HepG2 (cell line): ENCODE results near the gene MFSD2B. TPM values are rescaled to one million over a fixed set of nuclear protein-coding genes. Genes with fewer than 3 reads are reported as not detected.

Source experiments
- GATAD1 ChIP-seq: IDR thresholded peaks from 2 replicates; pipeline ENCODE4 v1.6.1; 2016; ENCODE audit warnings: missing genetic modification reagents, missing compliant biosample characterization
- KDM2A ChIP-seq: sonication (generic); formaldehyde crosslinking; IDR thresholded peaks from 2 replicates; pipeline ENCODE4 v1.4.0; 2020; ENCODE audit warnings: low read depth, missing genetic modification reagents, borderline replicate concordance
- MAF1 ChIP-seq: sonication (generic); formaldehyde crosslinking; IDR thresholded peaks from 2 replicates; pipeline ENCODE4 v1.5.0; 2020; ENCODE audit warnings: missing genetic modification reagents, borderline replicate concordance
- NCOA2 ChIP-seq: sonication (generic); formaldehyde crosslinking; IDR thresholded peaks from 2 replicates; pipeline ENCODE4 v1.8.0; 2022; ENCODE audit warnings: inconsistent platforms
- NR2F6 ChIP-seq, 2 experiments: IDR thresholded peaks; 2 replicates each; pipeline ENCODE4 v1.6.1; 2016; ENCODE audit warnings: antibody characterized with exemption in 1 of 2, mild to moderate bottlenecking in 1 of 2
- ONECUT2 ChIP-seq: sonication (generic); formaldehyde crosslinking; IDR thresholded peaks from 2 replicates; pipeline ENCODE4 v1.4.0; 2020; ENCODE audit warnings: missing genetic modification reagents
- SMC3 ChIP-seq: IDR thresholded peaks from 2 replicates; pipeline ENCODE4 v1.6.1; 2011; ENCODE audit warnings: low read length, improper control_type of control experiment
- YY1 ChIP-seq: IDR thresholded peaks from 2 replicates; pipeline ENCODE4 v1.6.1; 2011; ENCODE audit warnings: low read length, low read depth, moderate library complexity, mild to moderate bottlenecking; ENCODE audit not compliant: insufficient read depth, insufficient replicate concordance
- ZNF143 ChIP-seq: sonication (generic); formaldehyde crosslinking; IDR thresholded peaks from 2 replicates; pipeline ENCODE4 v1.4.0; 2020; ENCODE audit warnings: missing genetic modification reagents
- ZNF232 ChIP-seq: sonication (generic); formaldehyde crosslinking; IDR thresholded peaks from 2 replicates; pipeline ENCODE4 v1.4.0; 2020; ENCODE audit warnings: missing genetic modification reagents, borderline replicate concordance
- ZNF441 ChIP-seq: sonication (generic); formaldehyde crosslinking; IDR thresholded peaks from 2 replicates; pipeline ENCODE4 v1.7.0; 2021; ENCODE audit warnings: missing genetic modification reagents, borderline replicate concordance
- ZNF577 ChIP-seq: sonication (generic); formaldehyde crosslinking; IDR thresholded peaks from 2 replicates; pipeline ENCODE4 v1.4.0; 2020; ENCODE audit warnings: mild to moderate bottlenecking, low read depth, missing genetic modification reagents, borderline replicate concordance
- ZNF615 ChIP-seq: sonication (generic); formaldehyde crosslinking; IDR thresholded peaks from 2 replicates; pipeline ENCODE4 v1.5.0; 2020; ENCODE audit warnings: mild to moderate bottlenecking, missing genetic modification reagents, borderline replicate concordance
- ZNF737 ChIP-seq: sonication (generic); formaldehyde crosslinking; IDR thresholded peaks from 2 replicates; pipeline ENCODE4 v1.5.0; 2020; ENCODE audit warnings: missing genetic modification reagents, mild to moderate bottlenecking, borderline replicate concordance
- ZNF749 ChIP-seq: sonication (generic); formaldehyde crosslinking; IDR thresholded peaks from 2 replicates; pipeline ENCODE4 v1.8.0; 2022; ENCODE audit warnings: mild to moderate bottlenecking, missing genetic modification reagents, moderate library complexity, borderline replicate concordance
- polyA plus RNA-seq, 8 experiments: library from polyadenylated mRNA; depleted of rRNA in 3 of 8; stranded (reverse) in 7 of 8; unstranded in 1 of 8; fragments of >200 nt; fragmentation: Illumina TruSeq in 4 of 8; extraction: Trizol in 4 of 8; gene quantifications; 2 replicates each; pipeline versions ENCODE4 v1.2.1 to v1.2.3, GENCODE V29; 2011 to 2016; ENCODE audit warnings: low read depth in 4 of 8, missing spikeins in 1 of 8, mixed read lengths in 1 of 8; ENCODE audit not compliant: insufficient read depth in 1 of 8
- total RNA-seq, 5 experiments: library from RNA; depleted of rRNA; stranded (reverse); fragments of >200 nt; fragmentation: Illumina TruSeq; extraction: Trizol; gene quantifications; 2 replicates each; pipeline ENCODE4 v1.2.3, GENCODE V29; 2016; ENCODE audit warnings: low read depth in 1 of 5
- TF ChIP-seq, protein P1 (sequence below): sonication (generic); formaldehyde crosslinking; IDR thresholded peaks from 2 replicates; pipeline ENCODE4 v1.9.0; 2022; ENCODE audit warnings: low read depth, missing genetic modification reagents
- TF ChIP-seq, protein P2 (sequence below): sonication (generic); formaldehyde crosslinking; IDR thresholded peaks from 2 replicates; pipeline ENCODE4 v1.4.0; 2020; ENCODE audit warnings: mild to moderate bottlenecking, missing genetic modification reagents
- TF ChIP-seq, protein P3 (sequence below): sonication (generic); formaldehyde crosslinking; IDR thresholded peaks from 2 replicates; pipeline ENCODE4 v1.8.1; 2023; ENCODE audit warnings: mild to moderate bottlenecking, missing genetic modification reagents
- TF ChIP-seq, protein P4 (sequence below): sonication (generic); formaldehyde crosslinking; IDR thresholded peaks from 2 replicates; pipeline ENCODE4 v1.5.0; 2020; ENCODE audit warnings: missing genetic modification reagents

The MFSD2B gene
- total and polyA plus RNA-seq, 2 of the 13 experiments (the other 11 are each of a cell fraction or from before 2014, with no cell fraction given), result 0.21 to 0.93 TPM

DNA sequence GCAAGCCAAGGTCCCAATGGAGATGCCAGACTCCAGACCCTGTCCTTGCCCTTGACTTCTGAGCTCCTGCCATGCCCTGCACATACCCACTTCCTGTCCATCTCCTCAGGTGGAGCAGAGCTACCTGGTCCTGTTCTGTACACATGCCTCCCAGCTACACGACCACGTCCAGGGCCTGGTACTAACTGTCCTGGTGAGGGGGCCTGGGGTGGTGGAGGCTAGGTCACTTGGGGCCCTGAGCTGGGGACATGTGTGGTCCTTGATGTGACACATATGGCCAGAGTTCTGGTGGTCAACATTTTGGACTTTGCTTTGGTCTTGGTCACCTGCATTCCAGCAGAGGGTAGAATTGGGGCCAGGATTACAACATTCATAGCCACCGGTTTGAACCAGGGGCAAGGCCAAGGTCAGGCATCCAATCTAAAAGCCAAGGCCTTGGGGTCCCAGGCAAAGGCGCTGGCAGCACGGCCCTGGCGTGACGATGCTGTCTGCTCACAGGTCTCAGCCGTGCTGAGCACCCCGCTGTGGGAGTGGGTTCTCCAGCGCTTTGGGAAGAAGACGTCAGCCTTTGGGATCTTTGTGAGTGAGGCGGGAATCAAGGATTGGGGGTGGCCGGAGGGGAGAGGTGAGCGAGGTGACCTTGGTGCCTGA is 12.6 kb downstream of the MFSD2B start (continued):
- TF ChIP-seq, protein P1, sequence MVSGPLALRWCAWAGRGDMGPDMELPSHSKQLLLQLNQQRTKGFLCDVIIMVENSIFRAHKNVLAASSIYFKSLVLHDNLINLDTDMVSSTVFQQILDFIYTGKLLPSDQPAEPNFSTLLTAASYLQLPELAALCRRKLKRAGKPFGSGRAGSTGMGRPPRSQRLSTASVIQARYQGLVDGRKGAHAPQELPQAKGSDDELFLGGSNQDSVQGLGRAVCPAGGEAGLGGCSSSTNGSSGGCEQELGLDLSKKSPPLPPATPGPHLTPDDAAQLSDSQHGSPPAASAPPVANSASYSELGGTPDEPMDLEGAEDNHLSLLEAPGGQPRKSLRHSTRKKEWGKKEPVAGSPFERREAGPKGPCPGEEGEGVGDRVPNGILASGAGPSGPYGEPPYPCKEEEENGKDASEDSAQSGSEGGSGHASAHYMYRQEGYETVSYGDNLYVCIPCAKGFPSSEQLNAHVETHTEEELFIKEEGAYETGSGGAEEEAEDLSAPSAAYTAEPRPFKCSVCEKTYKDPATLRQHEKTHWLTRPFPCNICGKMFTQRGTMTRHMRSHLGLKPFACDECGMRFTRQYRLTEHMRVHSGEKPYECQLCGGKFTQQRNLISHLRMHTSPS (CRISPR knock-in tag), result peak; percentile 85; the same call in 1 of the 2 replicates
- TF ChIP-seq, protein P2, sequence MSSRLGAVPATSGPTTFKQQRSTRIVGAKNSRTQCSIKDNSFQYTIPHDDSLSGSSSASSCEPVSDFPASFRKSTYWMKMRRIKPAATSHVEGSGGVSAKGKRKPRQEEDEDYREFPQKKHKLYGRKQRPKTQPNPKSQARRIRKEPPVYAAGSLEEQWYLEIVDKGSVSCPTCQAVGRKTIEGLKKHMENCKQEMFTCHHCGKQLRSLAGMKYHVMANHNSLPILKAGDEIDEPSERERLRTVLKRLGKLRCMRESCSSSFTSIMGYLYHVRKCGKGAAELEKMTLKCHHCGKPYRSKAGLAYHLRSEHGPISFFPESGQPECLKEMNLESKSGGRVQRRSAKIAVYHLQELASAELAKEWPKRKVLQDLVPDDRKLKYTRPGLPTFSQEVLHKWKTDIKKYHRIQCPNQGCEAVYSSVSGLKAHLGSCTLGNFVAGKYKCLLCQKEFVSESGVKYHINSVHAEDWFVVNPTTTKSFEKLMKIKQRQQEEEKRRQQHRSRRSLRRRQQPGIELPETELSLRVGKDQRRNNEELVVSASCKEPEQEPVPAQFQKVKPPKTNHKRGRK (CRISPR knock-in tag), result no peak
- TF ChIP-seq NR2F6 (IDR thresholded peaks at IDR 0.05), result peak; percentile 87
- peak; percentile 94 for TF ChIP-seq NR2F6 (CRISPR knock-in tag; IDR thresholded peaks at IDR 0.05)
- no peak for TF ChIP-seq MAF1
- no peak for TF ChIP-seq ZNF143 (CRISPR knock-in tag)
- TF ChIP-seq GATAD1, result peak; percentile 55; the same call in 1 of the 2 replicates
- TF ChIP-seq, protein P3, sequence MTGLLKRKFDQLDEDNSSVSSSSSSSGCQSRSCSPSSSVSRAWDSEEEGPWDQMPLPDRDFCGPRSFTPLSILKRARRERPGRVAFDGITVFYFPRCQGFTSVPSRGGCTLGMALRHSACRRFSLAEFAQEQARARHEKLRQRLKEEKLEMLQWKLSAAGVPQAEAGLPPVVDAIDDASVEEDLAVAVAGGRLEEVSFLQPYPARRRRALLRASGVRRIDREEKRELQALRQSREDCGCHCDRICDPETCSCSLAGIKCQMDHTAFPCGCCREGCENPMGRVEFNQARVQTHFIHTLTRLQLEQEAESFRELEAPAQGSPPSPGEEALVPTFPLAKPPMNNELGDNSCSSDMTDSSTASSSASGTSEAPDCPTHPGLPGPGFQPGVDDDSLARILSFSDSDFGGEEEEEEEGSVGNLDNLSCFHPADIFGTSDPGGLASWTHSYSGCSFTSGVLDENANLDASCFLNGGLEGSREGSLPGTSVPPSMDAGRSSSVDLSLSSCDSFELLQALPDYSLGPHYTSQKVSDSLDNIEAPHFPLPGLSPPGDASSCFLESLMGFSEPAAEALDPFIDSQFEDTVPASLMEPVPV, result no peak; the same call in 1 of the 2 replicates
- TF ChIP-seq KDM2A, result 0 out of 2 replicates have a peak, but pooled peaks have one; percentile 30
- no peak for TF ChIP-seq ZNF749 (CRISPR knock-in tag)
- no peak for TF ChIP-seq ZNF737 (CRISPR knock-in tag)
- TF ChIP-seq ZNF232, result no peak; the same call in 1 of the 2 replicates
- no peak for TF ChIP-seq ONECUT2 (CRISPR knock-in tag)
- no peak for TF ChIP-seq ZNF577 (CRISPR knock-in tag)
- TF ChIP-seq, protein P4, sequence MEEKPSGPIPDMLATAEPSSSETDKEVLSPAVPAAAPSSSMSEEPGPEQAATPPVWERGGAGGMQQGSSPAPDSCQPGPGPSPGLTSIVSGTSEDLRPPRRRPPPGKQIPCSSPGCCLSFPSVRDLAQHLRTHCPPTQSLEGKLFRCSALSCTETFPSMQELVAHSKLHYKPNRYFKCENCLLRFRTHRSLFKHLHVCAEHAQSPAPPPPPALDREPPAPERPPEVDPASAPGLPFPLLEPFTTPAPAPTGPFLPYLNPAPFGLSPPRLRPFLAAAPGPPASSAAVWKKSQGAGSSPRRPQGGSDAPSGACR (CRISPR knock-in tag), result peak; percentile 60; the same call in 1 of the 2 replicates
- no peak for TF ChIP-seq ZNF615 (CRISPR knock-in tag)
- TF ChIP-seq YY1, result no peak
- TF ChIP-seq SMC3, result 0 out of 2 replicates have a peak, but pooled peaks have one; percentile 2
- TF ChIP-seq NCOA2 (CRISPR knock-in tag), result peak; percentile 88
- TF ChIP-seq ZNF441 (CRISPR knock-in tag), result no peak
